AG04450 (cell line): ENCODE results near the gene STARD9. TPM values are rescaled to one million over a fixed set of nuclear protein-coding genes. Genes with fewer than 3 reads are reported as not detected.
"Not testable (repeated sequence)": the region's sequence is repeated elsewhere in the genome, so short reads cannot be mapped to it uniquely, and the experiment has no call there.

Source experiments
- CTCF ChIA-PET: fragments of 300-600, 350-600 bp; formaldehyde crosslinking; extraction: SDS; loops from one replicate; lab custom pipeline; 2022; ENCODE audit warnings: antibody characterized with exemption, inconsistent platforms; lab: Charles Lee
- POLR2A ChIA-PET: fragments of 350-600 bp; formaldehyde crosslinking; extraction: SDS; loops from one replicate; lab custom pipeline; 2021; ENCODE audit warnings: antibody characterized with exemption, inconsistent platforms; lab: Yijun Ruan, JAX
- DNase-seq: peaks from one replicate; pipeline ENCODE4 v3.0.0-alpha.2; 2011; ENCODE audit warnings: low read depth, low spot score
- H3K27ac ChIP-seq: one replicate; pipeline ENCODE4 v1.5.1; 2012; ENCODE audit warnings: low read depth, low read length, control low read depth
- H3K27me3 ChIP-seq: one replicate; pipeline ENCODE4 v1.6.0; 2012; ENCODE audit warnings: low read length; ENCODE audit not compliant: control insufficient read depth, insufficient read depth
- H3K4me3 ChIP-seq: 2 replicates; pipeline ENCODE4 v1.5.1; 2011; ENCODE audit warnings: mild to moderate bottlenecking, low read depth, low read length, control low read depth
- H3K9me3 ChIP-seq: 2 replicates; pipeline ENCODE4 v1.5.1; 2012; ENCODE audit warnings: low read length; ENCODE audit not compliant: control insufficient read depth, insufficient read depth
- CTCF ChIP-seq: IDR thresholded peaks from 2 replicates; pipeline ENCODE4 v1.5.1; 2011; ENCODE audit warnings: low read depth, low read length, control low read depth, inconsistent platforms
- polyA plus RNA-seq: library from polyadenylated mRNA; depleted of rRNA; stranded (reverse); fragments of >200 nt; gene quantifications from 2 replicates; pipeline ENCODE4 v1.2.3, GENCODE V29; 2011

The STARD9 gene
- polyA plus RNA-seq, 1 experiment: 2.2 TPM

- no peak overlapping the region for H3K4me3 ChIP-seq
- CTCF ChIA-PET: interaction anchor here (0.9 to 1.0 kb wide), 2 partner anchors 48 to 333 kb away, joined by 3 to 6 read pairs; no protein-coding TSS in a partner anchor
- DNase-seq: no peak
- POLR2A ChIA-PET: interaction anchor here (0.7 to 0.8 kb wide), 2 partner anchors 31 to 819 kb away, joined by 3 to 9 read pairs; no protein-coding TSS in a partner anchor
- H3K27ac ChIP-seq: no peak overlapping the region
- TF ChIP-seq CTCF: no peak
- H3K27me3 ChIP-seq: no peaks in the 10 kb centered on the region
- H3K9me3 ChIP-seq: no peaks in the 10 kb centered on the region
Measured at GRCh38 chr15:42593143-42593542, 17.7 kb downstream of the STARD9 start.

- Histone ChIP-seq H3K9me3 (no peaks in the 10 kb centered on the region), H3K27ac (no peak overlapping the region), H3K27me3 (no peaks in the 10 kb centered on the region), H3K4me3 (no peak overlapping the region)
- no peak for TF ChIP-seq CTCF
- POLR2A ChIA-PET: no interaction called here
- CTCF ChIA-PET: no interaction called here
- DNase-seq: no peak
Measured at GRCh38 chr15:42594095-42594494, 18.7 kb downstream of the STARD9 start.

- H3K27ac ChIP-seq: no peak overlapping the region
- no peak for TF ChIP-seq CTCF
- no peaks in the 10 kb centered on the region for H3K27me3 ChIP-seq
- no peak for DNase-seq
- POLR2A ChIA-PET: interaction anchor here (1.1 kb wide), 1 partner anchor 21 kb away, joined by 5 read pairs; the partner anchor contains the start of gene STARD9
- no peaks in the 10 kb centered on the region for H3K9me3 ChIP-seq
- CTCF ChIA-PET: no interaction called here
- H3K4me3 ChIP-seq: no peak overlapping the region
Measured at GRCh38 chr15:42595626-42596240, 20.3 kb downstream of the STARD9 start.

- H3K9me3 ChIP-seq, H3K27me3 ChIP-seq, H3K4me3 ChIP-seq, CTCF ChIA-PET, POLR2A ChIA-PET, DNase-seq, H3K27ac ChIP-seq: not testable (repeated sequence)
Measured at GRCh38 chr15:42601316-42601715, 25.9 kb downstream of the STARD9 start.

GRCh38 chr15:42602501-42602900 lies 27.1 kb downstream of the STARD9 start:
- Histone ChIP-seq H3K4me3 (no peak overlapping the region), H3K27me3 (no peaks in the 10 kb centered on the region), H3K27ac (no peak overlapping the region), H3K9me3 (no peaks in the 10 kb centered on the region)
- CTCF ChIA-PET: no interaction called here
- POLR2A ChIA-PET: no interaction called here
- DNase-seq: no peak
- no peak for TF ChIP-seq CTCF
